GM12874 (cell line): ENCODE results near the gene PNMA8C.

ENCODE experiments used
- TF ChIP-seq, protein P1 (sequence below): IDR thresholded peaks from 2 replicates; pipeline ENCODE4 v1.5.1; 2011; ENCODE audit warnings: low read depth, mild to moderate bottlenecking, control low read depth, low read length, moderate library complexity; ENCODE audit not compliant: insufficient read depth

PNMA8C gene

DNA sequence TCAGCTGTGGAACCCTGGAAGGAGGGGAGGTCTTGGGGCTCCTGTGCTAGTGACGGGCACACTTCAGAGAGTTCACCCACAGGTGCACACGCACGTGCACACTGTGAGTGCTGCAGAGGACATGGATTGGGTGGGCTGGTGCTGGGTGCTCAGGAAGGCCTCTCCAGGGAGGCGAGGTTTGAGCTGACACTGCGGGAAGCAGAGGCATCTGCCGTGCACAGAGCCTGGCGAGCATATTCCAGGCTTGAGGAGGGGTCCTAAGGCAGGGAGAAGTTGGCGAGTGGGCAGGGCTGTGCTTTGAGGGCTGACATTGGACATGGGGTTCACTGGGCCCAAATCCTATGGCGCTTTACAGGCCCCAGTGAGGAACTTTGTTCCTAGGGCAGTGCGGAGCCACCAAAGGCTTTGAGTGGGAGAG, 41.0 kb downstream of the PNMA8C start:
- TF ChIP-seq, protein P1, sequence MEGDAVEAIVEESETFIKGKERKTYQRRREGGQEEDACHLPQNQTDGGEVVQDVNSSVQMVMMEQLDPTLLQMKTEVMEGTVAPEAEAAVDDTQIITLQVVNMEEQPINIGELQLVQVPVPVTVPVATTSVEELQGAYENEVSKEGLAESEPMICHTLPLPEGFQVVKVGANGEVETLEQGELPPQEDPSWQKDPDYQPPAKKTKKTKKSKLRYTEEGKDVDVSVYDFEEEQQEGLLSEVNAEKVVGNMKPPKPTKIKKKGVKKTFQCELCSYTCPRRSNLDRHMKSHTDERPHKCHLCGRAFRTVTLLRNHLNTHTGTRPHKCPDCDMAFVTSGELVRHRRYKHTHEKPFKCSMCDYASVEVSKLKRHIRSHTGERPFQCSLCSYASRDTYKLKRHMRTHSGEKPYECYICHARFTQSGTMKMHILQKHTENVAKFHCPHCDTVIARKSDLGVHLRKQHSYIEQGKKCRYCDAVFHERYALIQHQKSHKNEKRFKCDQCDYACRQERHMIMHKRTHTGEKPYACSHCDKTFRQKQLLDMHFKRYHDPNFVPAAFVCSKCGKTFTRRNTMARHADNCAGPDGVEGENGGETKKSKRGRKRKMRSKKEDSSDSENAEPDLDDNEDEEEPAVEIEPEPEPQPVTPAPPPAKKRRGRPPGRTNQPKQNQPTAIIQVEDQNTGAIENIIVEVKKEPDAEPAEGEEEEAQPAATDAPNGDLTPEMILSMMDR, result no peak

DNA sequence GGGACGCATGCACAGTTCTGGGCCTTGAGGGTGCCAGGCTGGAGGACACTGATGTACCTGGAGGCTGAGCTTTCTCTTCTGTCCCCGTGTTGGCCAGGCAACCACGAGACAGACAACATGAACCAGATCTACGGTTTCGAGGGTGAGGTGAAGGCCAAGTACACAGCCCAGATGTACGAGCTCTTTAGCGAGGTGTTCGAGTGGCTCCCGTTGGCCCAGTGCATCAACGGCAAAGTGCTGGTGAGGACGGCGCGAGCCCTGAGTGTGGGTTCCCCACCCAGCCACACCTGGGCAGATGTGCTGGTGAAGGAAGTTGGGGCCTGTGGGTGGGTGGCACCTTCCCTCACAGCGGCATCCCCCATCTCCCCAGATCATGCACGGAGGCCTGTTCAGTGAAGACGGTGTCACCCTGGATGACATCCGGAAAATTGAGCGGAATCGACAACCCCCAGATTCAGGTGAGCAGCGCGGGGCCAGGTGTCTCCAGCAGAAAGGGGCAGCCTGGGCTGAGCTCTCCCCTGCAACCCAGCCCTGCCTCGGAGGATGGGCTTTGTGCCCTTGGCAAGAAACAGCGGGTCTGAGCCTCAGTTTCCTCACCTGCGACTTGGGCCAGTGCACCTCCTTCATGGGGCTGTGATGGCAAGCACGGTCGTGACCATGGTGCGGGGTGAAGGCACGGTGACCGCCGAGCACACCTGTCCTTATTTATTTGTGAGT, 41.6 kb downstream of the PNMA8C start:
- TF ChIP-seq, protein P1, result no peak

DNA sequence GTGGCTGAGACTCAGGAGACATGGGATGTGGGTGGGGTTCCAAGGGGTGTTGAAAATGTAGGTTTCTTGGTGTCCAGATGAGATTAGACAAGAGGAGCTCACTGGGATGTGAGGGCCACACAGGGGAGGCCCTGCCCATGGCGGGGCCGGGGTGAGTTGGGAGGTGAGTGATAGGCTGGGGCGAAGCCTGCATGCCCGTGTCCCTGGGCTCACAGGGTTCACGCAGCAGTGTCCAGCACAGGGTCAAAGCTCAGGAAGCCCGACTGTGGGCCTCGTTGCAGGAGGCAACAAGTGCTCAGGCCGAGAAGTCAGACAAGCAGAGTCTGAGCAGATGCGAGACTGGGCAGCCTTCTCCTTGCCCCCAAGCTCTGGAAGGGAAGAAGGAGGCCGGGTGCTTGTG, 42.6 kb downstream of the PNMA8C start:
- TF ChIP-seq, protein P1, result no peak

GRCh38 chr19:46385636-46386035, 43.1 kb downstream of the PNMA8C start:
- TF ChIP-seq, protein P1, result no peak

DNA sequence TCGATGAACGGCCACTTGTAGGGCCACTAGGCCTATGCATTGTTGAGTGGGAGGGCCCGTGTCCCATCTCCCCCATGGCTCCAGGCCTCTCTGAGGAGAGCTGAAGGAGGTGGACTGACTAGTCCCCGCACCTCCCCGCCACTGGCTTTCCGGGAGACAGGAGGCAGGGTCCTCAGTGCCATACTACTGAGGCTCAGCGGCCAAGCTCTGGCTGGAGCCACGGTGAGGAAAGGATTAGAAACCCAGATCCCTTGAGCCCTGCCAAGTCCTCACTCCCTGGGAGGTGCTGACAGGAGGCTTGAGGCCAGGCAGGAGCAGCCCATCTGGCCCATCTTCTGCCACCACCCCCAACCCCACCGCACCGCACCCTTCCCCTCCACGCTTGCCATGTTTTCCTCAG, 44.3 kb downstream of the PNMA8C start:
- TF ChIP-seq, protein P1, result no peak

DNA sequence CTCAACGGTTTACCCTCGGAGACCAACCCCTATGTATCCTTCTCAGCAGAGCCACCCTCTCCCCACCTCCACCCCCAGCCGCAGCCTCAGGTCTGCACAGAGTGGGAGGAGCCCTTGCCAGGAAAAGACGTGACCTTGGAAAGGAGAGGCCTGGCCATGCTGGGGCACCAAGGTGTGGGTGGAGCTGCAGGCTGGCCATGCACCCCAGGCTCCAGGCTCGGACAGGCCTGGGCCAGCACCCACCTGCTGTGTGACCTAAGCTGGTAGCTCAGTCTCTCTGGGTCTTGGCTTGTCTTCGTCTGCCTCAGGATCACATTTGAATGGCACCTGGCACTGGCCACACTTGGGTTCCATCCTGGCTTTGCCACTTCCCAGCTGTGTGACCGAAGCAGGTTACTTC, 44.9 kb downstream of the PNMA8C start:
- TF ChIP-seq, protein P1, result no peak

DNA sequence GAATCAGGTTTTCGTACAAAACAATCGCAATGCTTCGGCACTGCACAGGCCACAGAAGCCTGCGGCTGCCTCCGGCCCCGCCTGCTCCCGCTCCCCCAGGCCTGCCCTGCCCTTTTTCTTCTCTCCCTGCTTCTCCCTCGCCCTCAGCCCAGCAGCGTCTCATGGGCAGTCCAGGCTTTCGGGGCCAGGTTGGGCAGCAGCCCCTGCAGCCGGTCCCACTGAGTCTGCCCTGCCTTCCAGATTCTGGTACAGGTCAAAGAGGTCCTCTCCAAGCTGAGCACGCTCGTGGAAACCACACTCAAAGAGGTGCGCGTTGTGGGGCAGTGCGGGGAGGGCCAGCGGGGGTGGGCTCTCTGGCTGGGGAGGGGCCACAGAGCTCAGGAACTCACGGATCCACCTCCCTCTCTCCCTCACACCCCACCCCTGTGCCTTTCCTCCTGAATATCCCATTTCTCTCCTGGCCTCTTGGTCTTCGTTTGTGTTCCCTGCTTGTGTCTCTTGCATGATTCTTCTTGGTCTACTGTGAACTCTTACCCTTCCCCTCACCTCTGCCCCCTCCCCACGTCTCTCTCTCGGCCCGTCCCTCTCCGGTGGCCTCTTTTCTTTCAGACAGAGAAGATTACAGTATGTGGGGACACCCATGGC, 45.4 kb downstream of the PNMA8C start:
- TF ChIP-seq, protein P1, result no peak
